ENCODE results near the gene SEC16B. TPM values are rescaled to one million over a fixed set of nuclear protein-coding genes. Genes with fewer than 3 reads are reported as not detected.

The SEC16B gene
- total and polyA plus RNA-seq, 2 experiments from 2014 or later = 0.53 to 0.63 TPM

DNA sequence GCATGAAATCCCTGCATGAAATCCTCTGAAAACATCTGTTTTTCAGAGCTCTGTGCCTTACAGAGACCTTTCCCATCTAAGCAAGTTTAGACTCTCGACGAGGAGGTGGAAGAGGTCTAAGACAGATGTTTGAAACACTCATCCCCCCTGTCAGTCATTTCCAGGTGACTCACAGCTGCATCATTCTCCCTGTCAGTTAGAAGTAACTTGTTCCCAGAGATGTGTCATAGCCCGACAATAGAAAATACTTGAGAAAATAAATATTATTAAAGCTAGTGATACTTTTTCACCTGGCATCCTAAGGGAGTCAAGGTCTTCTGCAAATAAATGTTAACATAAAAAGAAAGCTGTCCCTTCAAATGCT, 41.6 kb upstream of the SEC16B start:
- Histone ChIP-seq H3K4me1 (ENCODE audit: low read depth) (peaks cover 10% of the 10 kb centered on the region), H3K27ac (no peak overlapping the region), H3K27me3 (no peaks in the 10 kb centered on the region), H3K9me3 (ENCODE audit: low read depth) (no peaks in the 10 kb centered on the region), H3K4me3 (no peak overlapping the region), H3K36me3 (no peaks in the 10 kb centered on the region)
- peak in 1 of 2 donors; percentile 12 for DNase-seq (ENCODE audit: low read depth in 1 of 2, low spot score in 1 of 2)
- TF ChIP-seq CTCF (IDR thresholded peaks at IDR 0.05; ENCODE audit: low read depth, low read length) = no peak

- H3K4me3 ChIP-seq = no peak overlapping the region
- no peaks in the 10 kb centered on the region for H3K9me3 ChIP-seq (ENCODE audit: low read depth)
- DNase-seq (ENCODE audit: low read depth in 1 of 2, low spot score in 1 of 2) = no peak
- H3K27me3 ChIP-seq = no peaks in the 10 kb centered on the region
- no peaks in the 10 kb centered on the region for H3K36me3 ChIP-seq
- H3K27ac ChIP-seq = no peak overlapping the region
- no peak for TF ChIP-seq CTCF (IDR thresholded peaks at IDR 0.05; ENCODE audit: low read depth, low read length)
- peaks cover 10% of the 10 kb centered on the region for H3K4me1 ChIP-seq (ENCODE audit: low read depth)
These were observed 41.0 kb upstream of the SEC16B start for GRCh38 chr1:178010674-178011464.

- no peak overlapping the region for H3K4me3 ChIP-seq
- no peak overlapping the region for H3K27ac ChIP-seq
- no peaks in the 10 kb centered on the region for H3K4me1 ChIP-seq (ENCODE audit: low read depth)
- no peaks in the 10 kb centered on the region for H3K9me3 ChIP-seq (ENCODE audit: low read depth)
- no peak for TF ChIP-seq CTCF (IDR thresholded peaks at IDR 0.05; ENCODE audit: low read depth, low read length)
- H3K27me3 ChIP-seq = no peaks in the 10 kb centered on the region
- DNase-seq (ENCODE audit: low read depth in 1 of 2, low spot score in 1 of 2) = no peak
- H3K36me3 ChIP-seq = no peaks in the 10 kb centered on the region
These were observed 36.2 kb upstream of the SEC16B start for GRCh38 chr1:178006043-178006442.

DNA sequence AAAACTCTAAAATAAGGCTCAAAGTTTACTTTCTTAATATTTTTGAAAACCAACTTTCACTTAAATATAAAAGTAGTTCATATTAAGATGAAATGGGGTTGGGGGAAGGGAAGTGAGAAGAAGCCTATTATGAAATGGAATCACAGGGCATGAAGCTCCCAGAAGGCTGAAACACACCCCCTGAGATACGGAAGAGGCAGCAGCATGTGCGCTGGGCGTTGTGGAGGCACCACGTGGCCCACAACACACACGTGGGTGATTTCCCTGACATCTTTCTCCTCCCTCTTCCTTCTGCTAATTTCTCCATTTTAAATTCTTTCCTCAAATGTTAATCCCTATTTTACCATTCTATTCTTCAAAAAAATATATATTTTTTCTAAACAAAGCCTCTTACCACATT, 35.6 kb upstream of the SEC16B start:
- no peaks in the 10 kb centered on the region for H3K4me1 ChIP-seq (ENCODE audit: low read depth)
- H3K9me3 ChIP-seq (ENCODE audit: low read depth) = no peaks in the 10 kb centered on the region
- no peak for DNase-seq (ENCODE audit: low read depth in 1 of 2, low spot score in 1 of 2)
- H3K4me3 ChIP-seq = no peak overlapping the region
- H3K27ac ChIP-seq = no peak overlapping the region
- no peak for TF ChIP-seq CTCF (IDR thresholded peaks at IDR 0.05; ENCODE audit: low read depth, low read length)
- H3K27me3 ChIP-seq = no peaks in the 10 kb centered on the region
- H3K36me3 ChIP-seq = no peaks in the 10 kb centered on the region

DNA sequence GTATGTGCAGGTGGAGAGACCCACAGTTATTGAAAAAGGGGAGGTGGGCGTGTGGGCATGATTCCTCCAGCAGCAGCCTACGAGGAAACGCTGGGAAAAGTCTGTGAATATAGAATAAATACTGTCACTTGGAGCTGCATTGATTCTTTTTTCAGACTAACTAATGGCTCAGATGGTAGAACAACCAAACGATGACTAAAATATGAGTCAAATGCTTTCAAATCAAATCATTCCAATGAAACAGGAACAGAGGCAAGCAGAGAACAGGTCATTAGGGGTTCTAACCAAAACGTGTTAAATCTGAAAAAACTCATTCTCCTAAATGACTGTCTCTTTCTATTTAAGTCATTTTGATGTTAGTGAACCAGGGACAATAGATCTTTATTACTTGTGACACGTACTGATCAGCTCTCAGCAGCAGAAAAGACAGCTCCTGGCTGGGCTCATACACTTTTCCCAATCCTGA, 35.1 kb upstream of the SEC16B start:
- Histone ChIP-seq H3K27ac (no peak overlapping the region), H3K36me3 (no peaks in the 10 kb centered on the region), H3K4me3 (no peak overlapping the region), H3K9me3 (ENCODE audit: low read depth) (no peaks in the 10 kb centered on the region), H3K27me3 (no peaks in the 10 kb centered on the region), H3K4me1 (ENCODE audit: low read depth) (no peaks in the 10 kb centered on the region)
- TF ChIP-seq CTCF (IDR thresholded peaks at IDR 0.05; ENCODE audit: low read depth, low read length) = no peak
- no peak for DNase-seq (ENCODE audit: low read depth in 1 of 2, low spot score in 1 of 2)

All from cardiac muscle cell (in vitro differentiated cells and primary cell).